ENCODE results near the gene PLEKHM1. TPM values are rescaled to one million over a fixed set of nuclear protein-coding genes. Genes with fewer than 3 reads are reported as not detected.

PLEKHM1 gene
- total RNA-seq, 1 donor from 2014 or later: 66.9 TPM

DNA sequence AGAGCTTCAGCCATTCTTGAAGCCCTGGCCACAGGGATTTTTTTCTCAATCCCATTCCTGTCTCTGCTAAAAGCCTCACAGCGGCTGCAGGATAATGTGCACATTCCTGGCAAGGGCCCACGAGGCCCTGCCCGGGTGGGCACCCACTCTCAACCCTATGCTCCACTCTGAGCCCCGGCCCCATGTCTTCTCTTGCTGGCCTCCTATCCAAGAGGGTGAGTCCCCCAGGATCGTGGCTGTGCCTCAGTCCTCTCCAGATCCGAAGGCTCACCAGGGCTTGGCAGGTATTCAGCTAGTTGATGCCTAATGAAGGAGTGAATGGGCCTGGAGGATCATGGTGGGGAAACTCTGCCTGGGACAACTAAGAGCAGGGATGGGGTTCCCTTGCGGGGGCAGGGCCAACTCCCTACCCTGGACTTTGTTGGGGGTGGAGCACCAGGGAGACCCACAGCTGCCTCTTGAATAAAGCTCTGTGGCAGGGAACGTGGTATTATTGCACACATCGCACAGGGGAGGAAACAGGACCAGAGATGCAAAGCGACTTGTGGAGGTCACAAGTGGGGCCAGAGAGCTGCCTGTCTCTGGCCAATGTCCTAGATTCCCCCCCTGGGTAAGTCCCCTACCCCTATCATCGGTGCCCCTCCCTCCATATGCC, 63.2 kb downstream of the PLEKHM1 start:
- no peak for DNase-seq (ENCODE audit: low spot score)

DNA sequence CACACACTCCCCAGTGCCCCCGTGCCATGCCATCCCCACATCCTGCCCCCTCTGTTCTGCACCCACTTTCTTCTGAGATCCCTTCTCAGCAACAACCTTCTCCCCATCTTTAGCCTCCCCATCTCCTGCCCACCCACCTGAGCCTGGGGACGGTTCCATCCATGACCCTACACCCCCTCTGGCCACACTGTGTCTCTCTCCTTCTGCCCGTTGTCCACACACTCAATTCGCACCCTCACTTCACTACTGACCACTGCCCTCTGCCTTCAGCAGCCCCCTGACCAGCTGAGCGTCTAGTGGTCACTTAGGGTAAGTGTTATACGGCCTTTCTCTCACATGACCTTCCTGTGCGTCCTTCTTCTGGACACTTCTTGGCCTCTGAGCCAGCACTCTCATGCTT, 64.0 kb downstream of the PLEKHM1 start:
- DNase-seq (ENCODE audit: low spot score): no peak

DNA sequence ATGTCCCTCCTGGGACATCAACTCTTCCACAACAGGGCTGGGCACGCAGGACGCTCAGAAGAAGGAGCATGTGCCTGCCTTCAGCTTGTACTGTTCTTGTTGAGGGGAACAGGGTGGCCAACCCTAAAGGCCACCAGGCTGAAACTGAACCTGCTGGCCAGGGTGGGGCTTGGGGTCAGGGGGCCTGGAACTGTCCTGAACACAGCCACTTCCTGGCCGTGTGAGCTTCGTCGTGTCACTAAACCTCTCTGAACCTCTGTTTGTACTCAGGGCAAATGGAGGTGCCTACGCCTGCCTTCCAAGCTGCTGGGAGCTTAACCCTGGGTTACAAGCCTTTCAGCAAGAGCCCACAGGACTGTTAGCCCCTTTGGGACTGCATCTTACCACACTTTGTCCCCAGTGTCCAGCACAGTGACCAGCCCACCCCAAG, 64.5 kb downstream of the PLEKHM1 start:
- no peak for DNase-seq (ENCODE audit: low spot score)

DNA sequence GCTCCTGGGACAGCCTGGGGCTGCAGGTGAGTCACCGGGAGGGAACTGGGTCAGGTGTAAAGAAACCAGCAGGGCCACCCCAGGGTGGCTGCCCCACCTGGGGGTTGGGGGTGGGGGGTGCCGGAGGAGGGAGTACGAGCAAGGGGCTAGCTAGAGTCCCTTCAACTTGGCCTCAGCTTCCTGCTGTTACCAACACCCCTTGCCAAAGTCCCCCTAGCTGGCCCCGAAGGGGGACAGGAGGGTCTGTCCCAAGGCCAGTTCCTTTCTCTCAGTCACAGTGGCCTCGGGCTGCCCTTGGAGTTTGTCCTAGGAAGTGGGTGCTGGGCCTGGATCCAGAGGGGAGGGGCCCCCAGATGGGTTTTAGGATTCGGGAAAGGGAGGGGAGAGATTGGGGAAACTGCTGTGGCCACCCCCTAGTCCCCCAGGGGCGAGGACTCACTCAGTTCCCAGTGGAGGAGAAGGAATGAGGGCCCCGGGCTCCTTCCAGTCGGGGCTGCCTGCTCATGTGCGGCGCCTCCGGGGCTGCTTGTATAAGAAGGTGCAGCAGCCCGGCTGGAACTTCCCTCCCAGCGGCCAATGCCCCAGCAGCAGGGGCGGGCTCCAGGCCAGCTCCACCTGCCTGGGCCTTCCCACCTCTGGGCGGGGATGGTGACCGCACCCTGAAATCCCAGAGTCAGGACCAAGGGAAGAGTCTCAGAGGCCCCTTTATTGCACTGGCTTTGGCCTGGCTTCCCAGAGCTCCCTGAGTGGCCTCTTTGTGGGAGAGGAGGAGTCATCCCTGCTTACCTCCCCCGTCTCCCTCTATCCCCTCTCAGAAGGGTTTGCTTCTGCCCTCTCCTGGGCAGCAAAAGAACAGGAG, 65.2 kb downstream of the PLEKHM1 start:
- DNase-seq (ENCODE audit: low spot score): peak; percentile 83

DNA sequence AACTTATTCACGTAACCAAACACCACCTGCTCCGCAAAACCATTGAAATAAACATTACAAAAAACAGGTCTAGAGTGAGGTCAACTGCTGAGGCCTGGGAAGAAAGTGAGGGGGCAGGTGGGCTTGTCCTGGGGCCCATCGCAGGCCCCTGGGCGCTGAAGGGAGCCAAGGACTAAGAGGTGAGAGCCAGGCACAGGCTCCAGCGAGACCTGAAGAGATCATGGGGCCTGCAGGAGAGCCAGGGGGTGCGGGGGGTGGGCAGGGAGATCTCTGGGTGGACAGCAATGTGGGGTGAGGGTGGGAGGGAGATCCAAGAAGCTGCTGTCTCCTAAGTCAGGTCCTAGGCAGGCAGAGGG, 65.8 kb downstream of the PLEKHM1 start:
- DNase-seq (ENCODE audit: low spot score): no peak

DNA sequence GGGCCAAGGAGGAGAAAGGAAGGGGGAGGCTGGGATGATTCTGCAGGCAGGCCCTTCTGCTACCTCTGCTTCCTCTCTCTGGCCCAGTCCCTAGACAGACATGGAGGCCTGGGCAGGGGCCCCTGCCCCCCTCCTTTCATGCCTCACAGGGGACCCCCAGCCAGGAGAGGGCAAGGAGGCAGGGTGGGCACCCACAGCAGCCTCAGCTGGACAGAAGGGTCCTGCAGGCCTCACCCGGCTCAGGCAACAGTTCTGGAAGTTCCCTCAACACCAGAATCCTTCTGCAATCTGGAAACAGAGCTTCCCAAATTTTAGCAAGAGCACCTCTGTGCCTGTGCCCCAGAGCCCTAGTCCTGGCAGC, 66.6 kb downstream of the PLEKHM1 start:
- DNase-seq (ENCODE audit: low spot score): no peak

DNA sequence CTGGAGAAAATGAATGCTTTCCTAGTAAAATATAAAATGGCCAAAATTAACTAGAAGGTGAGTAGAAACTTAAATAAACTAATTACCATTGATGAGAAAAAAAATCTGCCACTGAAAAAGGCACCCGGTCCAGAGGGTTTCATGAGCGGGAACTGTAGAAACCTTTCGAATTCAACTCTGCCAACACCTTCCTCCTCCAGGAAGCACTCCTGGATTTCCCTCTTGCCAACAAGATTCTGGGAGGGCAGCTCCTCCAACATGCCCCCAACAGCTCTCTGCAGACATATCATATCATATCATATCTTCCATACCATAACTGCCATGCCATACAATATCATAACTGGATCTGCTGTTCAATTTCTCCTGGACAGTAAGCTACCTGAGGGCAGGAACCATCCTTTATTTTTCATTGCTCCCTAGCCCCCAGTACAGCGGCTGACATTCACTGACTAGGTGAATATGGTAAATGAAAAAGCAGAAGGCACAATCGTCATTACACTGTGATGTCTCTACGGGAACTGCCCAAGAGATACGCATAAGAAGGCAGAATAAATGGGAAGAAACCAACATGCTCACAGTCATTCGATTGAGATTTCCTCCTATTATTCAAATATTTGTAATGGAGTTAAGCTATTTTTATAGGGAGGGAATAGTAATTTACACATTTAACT, 67.1 kb downstream of the PLEKHM1 start:
- DNase-seq (ENCODE audit: low spot score): no peak

DNA sequence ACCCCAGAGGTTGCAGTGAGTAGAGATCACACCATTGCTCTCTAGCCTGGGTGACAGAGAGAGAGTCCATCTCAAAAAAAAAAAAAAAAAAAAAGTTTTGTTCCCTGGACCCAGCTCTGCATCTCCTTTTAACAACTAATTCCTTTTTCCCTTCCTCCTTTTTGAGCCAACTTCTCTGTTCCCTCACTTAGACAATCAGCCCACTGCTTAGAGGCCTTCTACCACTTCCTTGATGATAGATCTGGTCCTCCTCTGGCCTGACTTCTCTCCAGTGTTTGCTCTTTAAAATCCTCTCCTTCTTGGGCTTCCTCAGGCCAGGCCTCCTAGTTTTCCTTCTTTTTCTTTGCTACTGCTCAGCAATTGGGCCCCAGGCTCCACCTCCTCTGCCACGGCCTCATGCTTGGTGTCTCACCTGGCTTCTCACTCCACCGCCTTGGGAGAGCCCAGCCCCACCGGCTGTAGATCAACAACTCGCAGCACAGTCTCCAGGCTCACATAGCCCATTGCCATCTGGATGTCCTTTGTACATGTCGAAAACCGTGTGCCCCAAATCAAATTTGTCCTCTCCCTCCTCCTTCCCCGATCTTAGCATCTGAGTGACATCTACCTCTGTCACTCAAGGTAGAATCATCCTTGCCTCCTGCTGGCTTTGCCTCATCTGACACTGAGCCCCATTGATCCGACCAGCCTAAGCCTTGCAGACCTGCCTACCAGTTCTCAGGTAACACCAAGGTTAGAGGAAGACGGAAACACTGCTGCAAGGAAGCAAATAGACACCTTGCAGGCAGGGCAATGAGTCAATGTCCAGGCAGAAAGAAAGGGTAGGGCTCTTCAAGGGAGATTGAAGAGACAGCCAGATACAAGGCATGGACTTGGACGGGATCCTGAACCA, 75.3 kb downstream of the PLEKHM1 start:
- no peak for DNase-seq (ENCODE audit: low spot score)

DNA sequence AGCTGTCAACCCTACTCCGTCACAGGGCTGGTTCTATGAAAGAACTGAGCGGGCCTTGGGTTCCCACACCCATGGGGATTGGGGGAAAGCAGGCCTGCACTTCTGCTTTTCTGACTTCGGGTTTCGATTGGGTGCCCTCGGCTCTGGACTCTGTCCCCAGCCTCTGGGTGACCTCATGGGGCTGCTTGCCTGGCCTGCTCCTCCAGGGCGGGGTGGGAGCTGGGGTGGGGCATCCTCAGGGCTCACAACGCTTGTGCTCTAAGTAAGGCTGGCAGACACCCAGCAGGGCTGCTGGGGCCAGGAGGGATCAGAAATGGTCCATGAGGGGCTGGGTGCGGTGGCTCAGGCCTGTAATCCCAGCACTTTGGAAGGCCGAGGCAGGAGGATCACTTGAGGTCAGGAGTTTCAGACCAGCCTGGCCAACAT, 77.0 kb downstream of the PLEKHM1 start:
- DNase-seq (ENCODE audit: low spot score): no peak

DNA sequence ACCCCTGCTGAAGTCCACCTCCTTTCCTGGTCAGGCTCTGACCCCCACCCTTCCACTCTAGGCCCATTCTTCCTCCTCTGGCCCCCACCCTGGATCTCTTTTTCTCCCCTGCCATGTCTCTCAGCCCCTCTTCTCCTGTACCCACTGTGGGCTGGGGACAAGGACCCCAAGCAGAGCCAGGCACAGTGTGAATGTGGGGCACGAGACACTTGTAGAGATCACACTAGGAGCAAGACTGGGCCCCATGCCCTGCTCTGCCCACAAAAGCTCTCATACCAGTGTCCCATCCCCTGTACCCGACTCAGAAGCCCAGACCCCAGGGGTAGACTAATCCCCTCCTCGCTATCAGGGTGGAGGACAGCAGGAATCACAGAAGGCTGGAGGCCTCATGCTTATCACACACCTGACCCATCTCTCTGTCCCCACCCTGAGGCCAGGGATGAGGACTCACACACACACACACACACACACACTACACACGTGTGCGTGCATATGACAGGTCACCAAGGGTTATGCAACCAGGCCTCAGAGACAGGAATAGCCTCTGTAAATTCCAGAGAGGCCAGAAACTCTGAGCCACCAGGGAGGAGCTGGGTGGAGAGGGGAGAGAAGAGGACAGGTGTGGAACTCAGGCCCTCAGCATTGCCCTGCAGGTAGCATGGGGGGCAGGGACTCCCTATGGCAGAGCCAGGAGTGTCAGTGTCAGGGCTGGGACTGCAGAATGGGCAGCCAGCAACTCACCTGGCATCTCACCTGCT, 79.0 kb downstream of the PLEKHM1 start:
- DNase-seq (ENCODE audit: low spot score): no peak

DNA sequence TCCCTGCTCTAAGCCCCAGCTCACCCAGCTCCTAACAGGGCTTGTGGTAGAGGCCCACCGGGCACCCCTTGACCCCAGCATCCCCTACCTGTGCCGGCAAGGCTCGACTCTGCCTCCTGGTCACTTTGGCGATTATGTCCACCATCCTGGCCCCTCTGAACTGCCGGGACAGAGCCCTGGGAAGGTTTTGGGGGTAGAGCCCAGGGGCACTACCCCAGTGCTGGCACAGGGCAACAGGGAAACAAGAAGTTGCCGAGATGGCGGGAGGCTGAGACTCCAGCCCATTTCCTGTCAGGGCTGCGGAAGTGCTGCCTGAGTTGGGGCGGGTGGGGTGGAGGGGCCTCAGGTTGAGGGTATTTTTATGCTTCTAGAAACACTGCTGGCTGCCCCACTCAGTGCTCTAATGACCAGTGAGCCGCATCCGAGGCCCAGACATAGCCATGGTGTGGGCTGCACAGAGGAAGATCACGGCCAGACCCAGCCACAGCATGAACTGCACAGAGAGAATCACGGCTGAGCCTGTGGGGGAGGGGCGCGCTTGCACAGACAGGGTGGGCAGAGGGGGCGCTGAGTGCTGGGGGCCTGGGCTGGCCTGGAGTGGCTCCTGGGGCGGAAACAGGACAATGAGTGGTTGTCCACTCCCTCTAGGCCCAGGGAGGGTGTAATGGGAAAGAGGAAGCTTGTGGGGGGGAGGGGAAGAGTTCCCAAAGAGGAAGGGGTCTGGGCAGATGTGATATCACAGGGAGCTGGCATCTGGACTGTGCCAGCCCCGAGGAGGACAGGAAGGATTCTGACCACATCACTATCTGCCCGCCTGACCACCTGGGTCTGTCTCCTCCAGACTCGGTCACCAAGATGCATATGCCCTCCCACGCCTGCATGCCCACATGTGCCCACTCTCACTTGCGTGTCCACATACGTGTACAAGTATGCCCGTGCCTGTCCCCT, 80.1 kb downstream of the PLEKHM1 start:
- no peak for DNase-seq (ENCODE audit: low spot score)

DNA sequence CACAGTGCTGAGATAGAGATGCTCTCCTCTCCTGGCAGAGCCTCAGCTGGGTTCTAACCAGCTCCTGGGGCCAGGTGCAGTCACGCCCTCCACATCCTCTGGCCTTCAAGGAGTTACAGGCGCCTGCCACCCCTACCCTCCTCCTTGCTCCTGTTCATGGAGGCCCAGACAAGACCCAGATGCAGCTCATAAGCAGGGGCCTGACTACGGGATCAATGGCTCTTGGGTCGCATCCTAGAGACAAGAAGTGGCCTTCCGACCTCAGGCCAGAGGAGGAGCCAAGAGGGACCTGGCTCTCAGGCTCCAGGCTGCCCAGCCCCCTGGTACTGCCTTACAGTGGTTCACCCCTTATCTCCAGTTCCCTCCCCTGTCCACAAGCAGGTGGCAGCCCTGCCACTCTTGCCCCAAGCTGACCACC, 80.9 kb downstream of the PLEKHM1 start:
- DNase-seq (ENCODE audit: low spot score): no peak

DNA sequence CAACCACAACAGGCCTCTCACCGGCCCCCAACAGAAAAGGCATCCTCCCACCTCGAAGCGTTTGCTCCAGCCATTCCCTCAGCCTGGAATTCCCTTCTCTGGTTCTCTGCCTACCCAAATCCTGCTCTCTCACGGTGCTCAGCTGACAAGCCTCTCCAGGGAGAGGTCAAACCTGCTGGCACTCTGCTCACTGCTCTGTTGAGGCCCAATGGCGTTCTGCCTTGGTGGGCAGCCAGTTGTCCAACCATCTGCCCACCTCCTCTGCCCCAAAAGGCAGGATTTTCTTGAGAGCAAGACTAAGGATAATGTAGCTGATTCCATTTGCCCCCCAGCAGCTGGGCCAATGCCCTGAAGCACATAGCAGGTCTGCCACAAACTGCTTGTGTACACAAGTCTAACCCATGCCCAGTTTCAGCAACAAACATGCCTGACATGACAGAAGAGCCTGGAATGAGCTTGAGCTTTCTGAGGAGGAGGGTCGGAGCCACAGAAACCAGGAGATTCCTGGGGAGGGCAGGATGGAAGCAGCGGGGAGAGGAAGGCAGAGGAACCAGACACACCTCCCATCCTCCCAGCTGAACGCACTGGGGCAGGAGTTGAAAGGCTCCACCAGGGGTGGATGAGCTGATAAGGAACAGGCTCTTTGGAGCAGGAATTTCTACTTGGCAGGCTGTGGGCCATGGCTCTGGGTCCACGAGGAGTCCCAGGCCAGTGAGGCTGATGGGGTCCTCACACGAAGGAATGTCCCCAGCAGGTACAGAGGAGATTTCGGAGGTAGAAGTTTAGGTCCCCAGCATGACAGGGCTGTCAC, 81.7 kb downstream of the PLEKHM1 start:
- no peak for DNase-seq (ENCODE audit: low spot score)

DNA sequence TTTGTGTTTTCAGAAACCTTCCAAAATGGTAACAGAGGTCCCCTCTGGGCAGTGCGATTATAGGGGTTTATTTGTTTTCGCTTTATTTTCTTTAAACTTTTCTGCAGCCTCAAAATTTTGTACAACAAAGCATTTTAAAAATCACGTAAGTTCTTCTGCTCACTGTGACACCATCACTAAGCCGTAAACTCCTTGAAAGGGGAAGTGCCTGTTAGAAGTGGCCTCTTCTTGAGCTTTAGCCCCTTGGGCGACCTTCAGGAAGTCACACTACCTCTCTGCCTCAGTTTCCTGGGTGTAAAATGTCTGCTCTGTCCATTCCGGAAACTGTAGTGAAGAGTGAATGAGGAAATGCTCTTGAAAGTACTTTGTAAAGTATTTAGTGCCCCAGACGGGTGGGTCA, 84.4 kb downstream of the PLEKHM1 start:
- DNase-seq (ENCODE audit: low spot score): no peak

DNA sequence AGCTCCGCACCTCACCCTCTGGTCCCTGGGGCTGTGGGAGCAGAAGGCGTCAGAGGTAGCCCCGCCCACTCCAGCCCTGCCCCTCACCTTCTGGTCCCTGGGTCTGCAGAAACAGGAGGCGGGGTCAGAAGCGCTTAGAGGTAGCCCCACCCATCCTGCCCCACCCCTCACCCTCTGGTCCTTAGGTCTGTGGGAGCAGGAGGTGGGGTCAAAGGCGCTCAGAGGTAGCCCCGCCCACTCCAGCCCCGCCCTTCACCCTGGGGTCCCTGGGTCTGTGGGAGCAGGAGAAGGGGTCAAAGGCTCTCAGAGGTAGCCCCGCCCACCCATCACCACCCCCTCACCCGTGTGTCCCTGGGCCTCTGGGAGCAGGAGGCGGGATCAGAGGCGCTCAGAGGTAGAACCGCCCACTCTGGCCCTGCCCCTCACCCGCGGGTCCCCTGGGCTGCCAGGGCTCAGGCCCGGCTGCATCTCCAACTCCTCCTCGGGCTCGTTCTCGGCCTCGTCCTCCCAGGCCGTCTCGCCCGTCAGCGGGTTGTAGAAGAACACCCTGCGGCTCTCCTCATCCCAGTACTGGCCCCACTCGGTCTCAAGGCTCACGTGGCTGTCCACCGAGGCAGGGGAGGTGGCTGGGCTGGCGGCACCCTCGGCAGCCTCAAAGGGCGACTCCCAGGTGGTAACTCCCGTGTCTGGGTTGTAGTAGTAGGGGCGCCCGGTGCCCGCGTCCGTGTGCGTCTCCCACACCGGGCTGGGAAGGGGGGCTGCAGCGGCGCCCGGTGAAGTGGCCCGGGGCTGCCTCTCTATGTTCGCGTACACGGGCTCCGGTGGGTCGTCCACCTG, 85.1 kb downstream of the PLEKHM1 start:
- no peak for DNase-seq (ENCODE audit: low spot score)

DNA sequence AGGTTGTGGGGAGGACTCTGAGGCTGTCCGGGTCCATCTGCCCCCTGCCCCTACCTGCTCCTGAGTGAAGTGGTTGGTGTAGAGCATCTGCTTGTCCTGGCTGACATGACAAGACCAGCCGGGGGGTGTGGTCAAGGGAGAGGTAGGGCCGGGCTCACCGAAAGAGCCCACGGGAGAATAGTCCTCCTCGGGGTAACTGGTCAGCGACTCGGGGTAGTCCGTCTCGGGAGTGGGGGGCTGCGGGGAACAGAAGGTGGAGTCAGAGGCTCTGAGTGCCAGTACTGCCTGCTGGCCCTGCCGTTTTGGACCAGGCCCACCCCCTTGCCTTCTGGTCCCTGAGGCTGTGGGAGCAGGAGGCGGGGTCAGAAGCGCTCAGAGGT, 85.7 kb downstream of the PLEKHM1 start:
- DNase-seq (ENCODE audit: low spot score): no peak

DNA sequence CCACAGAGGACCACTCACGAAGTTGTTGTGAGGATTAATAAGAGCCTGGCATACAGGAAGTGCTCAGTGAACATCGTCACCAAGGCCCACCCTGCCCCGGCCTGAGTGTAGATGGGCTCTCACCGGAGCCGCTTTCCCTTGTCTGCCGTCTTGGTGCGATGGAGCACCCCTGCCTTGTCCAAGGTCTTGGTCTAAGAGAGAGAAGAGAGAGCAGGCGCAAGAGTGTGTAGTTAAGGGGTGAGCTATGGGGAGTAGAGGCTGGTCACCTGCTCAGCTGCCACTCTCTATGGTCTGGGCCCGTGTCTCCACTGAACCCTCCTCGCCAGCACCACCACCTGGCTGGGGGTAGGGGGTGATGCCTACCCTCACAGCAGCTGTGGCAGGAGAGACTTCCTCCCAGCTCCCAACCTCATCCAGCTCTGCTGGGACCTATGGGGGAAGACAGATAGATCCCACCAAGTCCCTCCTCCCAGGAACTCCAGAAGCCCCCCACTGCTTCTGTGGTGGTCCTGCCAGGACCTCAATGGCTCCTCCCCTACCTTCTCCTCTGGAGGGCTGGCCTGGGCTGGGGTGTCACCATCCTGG, 86.5 kb downstream of the PLEKHM1 start:
- no peak for DNase-seq (ENCODE audit: low spot score)

DNA sequence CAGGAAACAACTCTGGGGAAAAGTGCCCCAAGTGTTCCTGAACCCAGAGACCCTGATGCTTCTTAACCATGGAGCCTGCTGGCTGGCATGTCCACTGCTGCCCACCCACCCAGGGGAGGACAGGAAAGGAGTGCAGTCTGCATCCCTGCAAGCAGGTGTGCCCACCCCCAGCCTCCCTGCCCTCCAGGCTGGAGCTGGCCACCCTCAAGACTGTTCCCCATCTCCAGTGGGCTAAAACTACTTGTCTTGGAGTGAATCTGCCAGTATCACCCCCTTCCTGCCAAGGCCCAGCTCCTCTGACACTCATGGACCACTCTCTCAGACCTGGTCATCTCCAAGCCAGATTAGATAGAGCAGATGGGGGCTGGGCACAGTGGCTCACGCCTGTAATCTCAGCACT, 87.6 kb downstream of the PLEKHM1 start:
- no peak for DNase-seq (ENCODE audit: low spot score)
